Prostate gland (tissue), 2 donors: ENCODE results near the gene NRCAM. TPM values are rescaled to one million over a fixed set of nuclear protein-coding genes. Genes with fewer than 3 reads are reported as not detected.
"Not testable (repeated sequence)": the region's sequence is repeated elsewhere in the genome, so short reads cannot be mapped to it uniquely, and the experiment has no call there.

Source experiments
- DNase-seq: peaks from one replicate; pipeline ENCODE4 v3.0.0-alpha.2; 2019; ENCODE audit warnings: low spot score
- H3K27ac ChIP-seq, 2 donors: fragments of 200-600 bp; sonication (generic); 2 replicates each; pipeline ENCODE4 v1.5.1; 2017 to 2019
- H3K27me3 ChIP-seq: fragments of 200-600 bp; sonication (generic); replicated peaks from 2 replicates; pipeline ENCODE4 v1.5.1; 2019; ENCODE audit not compliant: insufficient read depth
- H3K36me3 ChIP-seq, 2 donors: fragments of 200-600 bp; sonication (generic); 1 replicate in 1 of 2; 2 replicates in 1 of 2; pipeline versions ENCODE4 v1.5.1 to v1.8.1; 2017 to 2019
- H3K4me1 ChIP-seq: fragments of 200-600 bp; sonication (generic); replicated peaks from 2 replicates; pipeline ENCODE4 v1.5.1; 2019
- H3K4me3 ChIP-seq, 2 donors: fragments of 200-600 bp; sonication (generic); 2 replicates each; pipeline ENCODE4 v1.5.1; 2017 to 2019
- H3K9me3 ChIP-seq: fragments of 200-600 bp; sonication (generic); 2 replicates; pipeline ENCODE4 v1.5.1; 2017
- CTCF ChIP-seq, 4 experiments: fragments of 200-600 bp in 2 of 4; fragments of 450-650 bp in 2 of 4; sonication (generic) in 2 of 4; IDR thresholded peaks; 1 replicate in 3 of 4; 2 replicates in 1 of 4; pipeline ENCODE4 v1.5.1; 2016 to 2019; ENCODE audit warnings: antibody characterized with exemption in 4 of 4, mild to moderate bottlenecking in 2 of 4, moderate library complexity in 2 of 4
- POLR2A ChIP-seq: fragments of 450-650 bp; IDR thresholded peaks from one replicate; pipeline ENCODE4 v1.6.1; 2016; ENCODE audit warnings: antibody characterized with exemption, mild to moderate bottlenecking
- POLR2AphosphoS5 ChIP-seq: sonication (generic); formaldehyde crosslinking; IDR thresholded peaks from one replicate; pipeline ENCODE4 v1.6.1; 2017; ENCODE audit warnings: antibody characterized with exemption
- WGBS: methylation state at CpG from one replicate; pipeline ENCODE4 v1.1.5; 2018; 5-methylcytosine and 5-hydroxymethylcytosine counted together
- intact Hi-C: fragments of 100-400 bp; cut with DNase I; formaldehyde crosslinking; loops from one replicate; pipeline ENCODE4 v1.14.2; 2022
- total RNA-seq, 2 donors: library from RNA; depleted of rRNA; stranded (reverse); fragments of >200 nt; gene quantifications; one replicate each; pipeline ENCODE4 v1.1.0, GENCODE V29; 2016

Gene NRCAM
- total RNA-seq, 2 donors from 2014 or later, result 1.1 to 3.1 TPM

- Histone ChIP-seq H3K4me1 (no peaks in the 10 kb centered on the region), H3K27me3 (no peaks in the 10 kb centered on the region), H3K9me3 (no peaks in the 10 kb centered on the region), H3K4me3 (no peak overlapping the region), H3K36me3 (no peaks in the 10 kb centered on the region), H3K27ac (no peak overlapping the region)
- DNase-seq, result no peak
- intact Hi-C loops, result no loop called here
- TF ChIP-seq CTCF (IDR thresholded peaks at IDR 0.05) (no peak), POLR2A (no peak), POLR2AphosphoS5 (no peak)
These were observed 104.5 kb downstream of the NRCAM start for GRCh38 chr7:108351729-108352131.

GRCh38 chr7:108348913-108349312 is 107.3 kb downstream of the NRCAM start:
- no peak for TF ChIP-seq POLR2AphosphoS5
- no peak for TF ChIP-seq POLR2A
- TF ChIP-seq CTCF (IDR thresholded peaks at IDR 0.05), result no peak
- Histone ChIP-seq H3K4me1 (no peaks in the 10 kb centered on the region), H3K4me3 (no peak overlapping the region), H3K9me3 (no peaks in the 10 kb centered on the region), H3K27me3 (no peaks in the 10 kb centered on the region), H3K36me3 (no peaks in the 10 kb centered on the region), H3K27ac (no peak overlapping the region)
- intact Hi-C loops, result no loop called here
- DNase-seq, result no peak
- WGBS, result 93% methylated on average over 3 of the region's 3 CpGs

- no peak for DNase-seq
- Histone ChIP-seq H3K27me3 (no peaks in the 10 kb centered on the region), H3K36me3 (no peaks in the 10 kb centered on the region), H3K27ac (no peak overlapping the region), H3K4me1 (no peaks in the 10 kb centered on the region), H3K4me3 (no peak overlapping the region), H3K9me3 (no peaks in the 10 kb centered on the region)
- intact Hi-C loops, result no loop called here
- no peak for TF ChIP-seq CTCF (IDR thresholded peaks at IDR 0.05)
- TF ChIP-seq POLR2AphosphoS5, result no peak
- no peak for TF ChIP-seq POLR2A
- WGBS, result 18% methylated on average over 2 of the region's 2 CpGs
These were observed 108.6 kb downstream of the NRCAM start for GRCh38 chr7:108347616-108348015.

- no peaks in the 10 kb centered on the region for H3K27me3 ChIP-seq
- H3K9me3 ChIP-seq, result no peaks in the 10 kb centered on the region
- intact Hi-C loops, result no loop called here
- TF ChIP-seq CTCF (IDR thresholded peaks at IDR 0.05) (no peak), POLR2AphosphoS5 (no peak)
- WGBS, result 57% methylated on average over 9 of the region's 9 CpGs
- H3K36me3 ChIP-seq, result no peaks in the 10 kb centered on the region
- H3K4me3 ChIP-seq, result no peak overlapping the region
- H3K27ac ChIP-seq, result no peak overlapping the region
- DNase-seq, result no peak
- no peaks in the 10 kb centered on the region for H3K4me1 ChIP-seq
These were observed 110.4 kb downstream of the NRCAM start for GRCh38 chr7:108345710-108346336.

- no peaks in the 10 kb centered on the region for H3K27me3 ChIP-seq
- peak; percentile 14 for DNase-seq
- WGBS, result 62% methylated on average over 9 of the region's 9 CpGs
- no peaks in the 10 kb centered on the region for H3K36me3 ChIP-seq
- TF ChIP-seq POLR2AphosphoS5, result no peak
- TF ChIP-seq POLR2A, result no peak
- no peak for TF ChIP-seq CTCF (IDR thresholded peaks at IDR 0.05)
- H3K27ac ChIP-seq, result peak overlapping the region in 1 of 2 donors; percentile 39
- no peaks in the 10 kb centered on the region for H3K9me3 ChIP-seq
- H3K4me3 ChIP-seq, result no peak overlapping the region
- intact Hi-C loops, result no loop called here
- no peaks in the 10 kb centered on the region for H3K4me1 ChIP-seq
These were observed 115.3 kb downstream of the NRCAM start for GRCh38 chr7:108340856-108341411.

- H3K36me3 ChIP-seq, H3K27me3 ChIP-seq, H3K9me3 ChIP-seq, H3K4me3 ChIP-seq, H3K4me1 ChIP-seq, intact Hi-C loops, DNase-seq: not testable (repeated sequence)
- H3K27ac ChIP-seq, result peak overlapping the region in 1 of 2 donors; percentile 39
- WGBS, result 83% methylated on average over 6 of the region's 6 CpGs
These were observed 115.8 kb downstream of the NRCAM start for GRCh38 chr7:108340406-108340805.
